RWPE2 (cell line): ENCODE measurements around the gene DNAAF8.
A peak's percentile ranks its signal among the peaks of the same experiment; 100 is the strongest.

Experiments used
- ATAC-seq: fragments of 200-7000 bp; cut with Tn5 transposase; 3 replicates; pipeline ENCODE4 v1.9.1; 2021; ENCODE audit warnings: low read depth
- DNase-seq: peaks from one replicate; pipeline ENCODE4 v3.0.0-alpha.2; 2020; ENCODE audit warnings: low spot score
- H3K27ac ChIP-seq: fragments of 450-650 bp; 2 replicates; pipeline ENCODE4 v1.5.1; 2017; ENCODE audit warnings: mild to moderate bottlenecking; ENCODE audit not compliant: poor library complexity, severe bottlenecking
- H3K27me3 ChIP-seq: fragments of 250-450 bp; sonication (Bioruptor Pico); 2 replicates; pipeline ENCODE4 v1.5.1; 2021; ENCODE audit warnings: mild to moderate bottlenecking, moderate library complexity; ENCODE audit not compliant: insufficient read depth, poor library complexity, severe bottlenecking
- H3K36me3 ChIP-seq: fragments of 250-450 bp; sonication (Bioruptor Pico); 2 replicates; pipeline ENCODE4 v1.5.1; 2020; ENCODE audit warnings: low read depth, mild to moderate bottlenecking, moderate library complexity
- H3K4me1 ChIP-seq: fragments of 250-450 bp; sonication (Bioruptor Pico); 2 replicates; pipeline ENCODE4 v1.5.1; 2021; ENCODE audit warnings: mild to moderate bottlenecking, moderate library complexity; ENCODE audit not compliant: insufficient read depth, poor library complexity, severe bottlenecking
- H3K4me3 ChIP-seq: fragments of 250-450 bp; sonication (Bioruptor Pico); 2 replicates; pipeline ENCODE4 v1.5.1; 2021; ENCODE audit warnings: mild to moderate bottlenecking, moderate library complexity; ENCODE audit not compliant: severe bottlenecking
- H3K9me3 ChIP-seq: fragments of 250-450 bp; sonication (Bioruptor Pico); 2 replicates; pipeline ENCODE4 v1.5.1; 2021; ENCODE audit warnings: mild to moderate bottlenecking, moderate library complexity; ENCODE audit not compliant: severe bottlenecking
- CTCF ChIP-seq: fragments of 450-650 bp; IDR thresholded peaks from one replicate; pipeline ENCODE4 v1.5.1; 2017; ENCODE audit warnings: mild to moderate bottlenecking, moderate library complexity; ENCODE audit not compliant: poor library complexity, severe bottlenecking

The DNAAF8 gene

GRCh38 chr16:4686497-4687210 lies 47.7 kb upstream of the DNAAF8 start:
- Histone ChIP-seq H3K9me3 (no peaks in the 10 kb centered on the region), H3K4me3 (no peak overlapping the region), H3K36me3 (peaks cover 45% of the 10 kb centered on the region), H3K27me3 (no peaks in the 10 kb centered on the region), H3K4me1 (peaks cover 10% of the 10 kb centered on the region), H3K27ac (no peak overlapping the region)
- DNase-seq (peak; percentile 61), ATAC-seq (no peak)
- TF ChIP-seq CTCF: no peak

- peaks cover 37% of the 10 kb centered on the region for H3K36me3 ChIP-seq
- no peak for TF ChIP-seq CTCF
These were observed 46.9 kb upstream of the DNAAF8 start for GRCh38 chr16:4687416-4687815.

GRCh38 chr16:4687946-4688673 lies 46.2 kb upstream of the DNAAF8 start:
- peaks cover 30% of the 10 kb centered on the region for H3K36me3 ChIP-seq
- no peaks in the 10 kb centered on the region for H3K9me3 ChIP-seq
- DNase-seq: peak; percentile 60
- no peak overlapping the region for H3K4me3 ChIP-seq
- no peak overlapping the region for H3K27ac ChIP-seq
- H3K27me3 ChIP-seq: no peaks in the 10 kb centered on the region
- H3K4me1 ChIP-seq: peaks cover 10% of the 10 kb centered on the region
- no peak for TF ChIP-seq CTCF
- ATAC-seq: no peak

More at GRCh38 chr16:4687416-4687815, 46.9 kb upstream of the DNAAF8 start:
- Histone ChIP-seq H3K9me3 (no peaks in the 10 kb centered on the region), H3K27me3 (no peaks in the 10 kb centered on the region), H3K4me1 (peaks cover 10% of the 10 kb centered on the region), H3K4me3 (no peak overlapping the region), H3K27ac (no peak overlapping the region)
- ATAC-seq: no peak
- DNase-seq: no peak

GRCh38 chr16:4688674-4689045 lies 45.7 kb upstream of the DNAAF8 start:
- H3K4me1 ChIP-seq: peaks cover 10% of the 10 kb centered on the region
- H3K27me3 ChIP-seq: no peaks in the 10 kb centered on the region
- no peak overlapping the region for H3K27ac ChIP-seq
- TF ChIP-seq CTCF: no peak
- peaks cover 25% of the 10 kb centered on the region for H3K36me3 ChIP-seq
- no peaks in the 10 kb centered on the region for H3K9me3 ChIP-seq
- no peak overlapping the region for H3K4me3 ChIP-seq
- DNase-seq (peak; percentile 58), ATAC-seq (no peak)
